Measurements from ENCODE around the gene KRTAP10-8.
"Not testable (repeated sequence)": the region's sequence is repeated elsewhere in the genome, so short reads cannot be mapped to it uniquely, and the experiment has no call there.

The KRTAP10-8 gene

DNA sequence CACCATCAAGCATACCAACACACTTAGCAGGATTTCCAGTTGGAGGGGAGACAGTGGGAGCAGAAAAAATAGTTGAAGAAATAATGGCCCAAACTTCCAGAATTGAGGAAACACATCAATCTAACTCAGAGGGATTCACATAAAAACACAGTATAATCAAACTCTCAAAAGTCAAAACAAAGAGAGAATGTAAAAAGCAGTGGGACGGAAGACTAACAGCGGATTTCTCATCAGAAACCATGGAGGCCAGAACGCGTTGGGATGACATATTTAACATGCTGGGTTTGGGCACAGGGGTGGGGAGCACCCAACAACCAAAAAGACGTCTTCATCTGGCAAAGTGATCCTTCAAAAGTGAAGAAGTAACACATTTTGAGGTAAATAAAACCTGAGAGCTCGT is 8.0 kb downstream of the KRTAP10-8 start:
- no peak for FAIRE-seq

DNA sequence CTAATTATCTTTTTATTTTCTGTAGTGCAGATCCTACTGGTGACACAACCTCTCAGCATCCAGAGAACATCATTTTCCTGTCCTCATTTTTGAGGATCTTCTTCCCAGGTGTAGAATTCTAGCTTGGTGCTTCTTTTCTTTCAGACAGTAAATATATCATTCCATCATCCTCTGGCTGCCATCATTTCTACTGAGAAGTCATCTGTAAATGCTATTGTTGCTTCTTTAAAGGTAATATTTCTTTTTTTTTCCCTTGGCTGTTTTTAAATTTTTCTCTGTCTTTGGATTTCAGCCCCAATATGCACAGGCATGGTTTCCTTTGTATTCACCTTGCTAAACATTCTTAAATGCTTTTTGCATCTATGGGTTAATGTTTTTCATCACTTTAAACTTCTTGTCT is 11.7 kb downstream of the KRTAP10-8 start:
- FAIRE-seq, result no peak

DNA sequence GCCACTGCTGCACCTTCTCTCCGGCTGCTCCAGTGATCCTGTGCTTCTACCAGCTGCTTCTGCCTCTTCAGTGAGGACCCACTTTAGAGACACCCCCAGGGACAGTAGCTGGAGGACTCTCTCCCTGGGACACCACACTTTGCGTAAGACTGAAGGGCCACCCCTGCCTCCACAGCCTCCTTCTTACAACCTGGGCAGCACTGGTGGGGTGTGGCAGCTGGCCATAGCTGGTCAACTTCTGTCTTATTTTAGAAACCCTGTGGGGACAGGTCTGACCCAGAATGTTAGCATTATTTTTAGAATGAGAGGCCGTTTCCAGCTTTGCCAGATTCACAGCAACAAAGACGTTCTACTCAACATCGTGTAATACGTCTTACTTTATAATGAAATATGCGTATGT is 13.9 kb downstream of the KRTAP10-8 start:
- no peak for FAIRE-seq

DNA sequence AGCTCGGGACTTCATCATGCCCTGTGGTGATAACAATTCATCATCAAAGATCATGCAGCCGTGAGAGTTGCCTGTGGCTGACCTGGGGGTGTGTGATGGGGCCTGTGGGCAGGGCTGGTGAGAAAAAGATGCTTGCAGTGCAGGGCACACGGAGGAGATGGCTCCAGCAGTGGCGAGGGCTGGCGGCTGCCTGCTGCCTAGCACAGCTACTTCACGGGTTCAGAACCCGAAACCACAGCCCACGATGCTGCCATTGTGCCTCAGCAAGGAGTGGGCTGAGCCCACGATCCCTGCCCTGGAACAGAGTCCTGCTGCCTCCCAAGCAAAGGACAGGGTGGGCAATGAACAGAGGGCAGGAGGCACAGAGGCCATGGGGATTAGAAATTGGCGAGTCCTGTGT is 14.4 kb downstream of the KRTAP10-8 start:
- no peak for FAIRE-seq

DNA sequence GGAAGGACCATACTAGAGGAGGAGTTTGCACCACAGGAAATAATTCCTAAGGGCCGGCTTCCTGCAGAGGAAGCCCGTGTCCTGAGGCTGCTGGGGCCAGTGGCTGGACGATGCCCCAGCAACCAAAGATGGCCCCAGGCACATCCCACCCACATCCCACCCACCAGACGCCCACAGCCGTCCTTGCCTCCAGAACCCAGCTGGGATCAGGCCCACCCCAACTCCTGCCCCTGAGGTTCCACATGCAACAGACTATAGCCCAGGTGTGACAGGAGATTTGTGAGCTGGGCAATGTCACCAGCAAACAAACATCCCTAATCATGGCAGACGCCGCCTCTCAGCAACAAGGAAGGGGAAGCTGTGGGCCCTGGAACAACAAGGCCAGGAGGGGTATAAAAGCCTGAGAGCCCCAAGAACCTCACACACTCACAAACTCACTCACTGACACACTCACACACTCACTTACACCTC is 14.8 kb downstream of the KRTAP10-8 start, which contains the start of gene KRTAP10-9:
Gene KRTAP10-9 (plus strand): TSS at position 421 of the 471 bp plus-strand sequence. CDS start 79 bp downstream, outside the sequence.
- no peak for FAIRE-seq

DNA sequence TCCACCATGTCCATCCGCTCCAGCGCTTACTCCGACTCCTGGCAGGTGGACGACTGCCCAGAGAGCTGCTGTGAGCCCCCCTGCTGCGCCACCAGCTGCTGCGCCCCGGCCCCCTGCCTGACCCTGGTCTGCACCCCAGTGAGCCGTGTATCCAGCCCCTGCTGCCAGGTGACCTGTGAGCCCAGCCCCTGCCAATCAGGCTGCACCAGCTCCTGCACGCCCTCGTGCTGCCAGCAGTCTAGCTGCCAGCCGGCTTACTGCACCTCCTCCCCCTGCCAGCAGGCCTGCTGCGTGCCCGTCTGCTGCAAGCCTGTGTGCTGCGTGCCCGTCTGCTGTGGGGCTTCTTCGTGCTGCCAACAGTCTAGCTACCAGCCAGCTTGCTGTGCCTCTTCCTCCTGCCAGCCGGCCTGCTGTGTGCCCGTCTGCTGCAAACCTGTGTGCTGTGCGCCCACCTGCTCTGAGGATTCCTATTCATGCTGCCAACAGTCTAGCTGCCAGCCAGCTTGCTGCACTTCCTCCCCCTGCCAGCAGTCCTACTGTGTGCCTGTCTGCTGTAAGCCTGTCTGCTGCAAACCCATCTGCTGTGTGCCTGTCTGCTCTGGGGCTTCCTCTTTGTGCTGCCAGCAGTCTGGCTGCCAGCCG is 15.4 kb downstream of the KRTAP10-8 start:
- not testable (repeated sequence) for FAIRE-seq

DNA sequence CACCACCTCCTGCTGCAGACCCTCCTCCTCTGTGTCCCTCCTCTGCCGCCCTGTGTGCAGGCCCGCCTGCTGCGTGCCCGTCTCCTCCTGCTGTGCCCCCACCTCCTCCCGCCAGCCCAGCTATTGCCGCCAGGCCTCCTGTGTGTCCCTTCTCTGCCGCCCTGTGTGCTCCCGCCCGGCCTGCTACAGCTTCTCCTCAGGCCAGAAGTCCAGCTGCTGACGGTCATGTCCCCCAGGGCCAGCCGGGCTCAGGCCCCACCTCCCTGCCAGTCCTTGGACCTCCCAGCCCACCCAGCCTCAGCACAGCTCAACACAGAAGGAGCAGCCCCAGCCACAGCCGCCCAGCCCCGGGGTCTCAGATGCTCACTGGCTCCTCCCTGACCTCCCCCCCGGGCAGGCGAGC is 16.0 kb downstream of the KRTAP10-8 start:
- not testable (repeated sequence) for FAIRE-seq

DNA sequence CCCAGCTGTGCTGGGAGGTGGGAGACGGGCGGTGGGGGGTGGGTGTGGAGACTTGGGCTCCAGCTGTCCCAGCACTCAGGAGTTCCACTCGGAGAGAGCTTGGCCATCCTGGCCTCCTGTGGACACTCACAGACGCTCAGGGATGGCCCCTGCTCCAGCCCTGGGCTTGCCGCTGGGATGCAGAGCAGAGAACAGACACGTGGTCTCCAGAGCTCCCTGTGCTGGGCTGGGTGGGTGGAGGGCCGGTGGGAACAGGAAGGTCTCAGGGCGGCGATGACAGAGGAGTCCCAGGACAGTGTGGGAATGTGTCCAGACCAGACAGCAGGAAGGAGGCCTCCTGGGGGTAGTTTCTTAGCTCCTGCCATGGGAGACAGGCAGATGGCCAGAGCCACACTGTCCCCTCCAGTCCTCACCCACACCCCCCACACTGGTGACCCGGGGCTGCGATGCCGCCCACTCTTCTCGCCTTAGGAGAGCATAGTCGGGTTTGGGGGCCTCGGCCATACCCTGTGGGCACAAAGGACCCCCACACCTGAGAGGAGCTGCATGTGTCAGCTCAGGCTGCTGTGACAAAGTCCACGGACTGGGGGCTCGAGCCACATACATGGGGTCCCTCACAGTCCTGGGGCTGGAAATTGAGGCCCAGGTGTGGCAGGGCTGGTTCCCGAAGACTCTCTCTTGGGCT is 17.0 kb downstream of the KRTAP10-8 start:
- no peak for FAIRE-seq

DNA sequence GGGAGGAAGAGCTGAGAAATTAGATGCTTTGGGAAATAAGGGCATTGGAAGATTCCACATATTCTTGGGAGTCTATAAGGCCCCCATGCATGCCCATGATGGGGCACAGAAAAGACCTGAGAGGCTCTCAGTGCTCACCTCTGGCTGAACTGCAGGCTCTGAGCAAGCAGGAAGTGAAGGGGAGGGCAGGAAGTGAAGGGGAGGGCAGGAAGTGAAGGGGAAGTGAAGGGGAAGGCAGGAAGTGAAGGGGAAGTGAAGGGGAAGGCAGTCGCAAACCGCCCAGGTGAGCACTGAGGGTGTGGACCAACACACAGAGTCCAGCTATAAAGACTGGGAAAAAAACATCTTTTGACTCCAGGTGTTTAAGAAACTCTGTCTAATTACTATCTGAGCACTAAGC is 18.6 kb downstream of the KRTAP10-8 start:
- no peak for FAIRE-seq

DNA sequence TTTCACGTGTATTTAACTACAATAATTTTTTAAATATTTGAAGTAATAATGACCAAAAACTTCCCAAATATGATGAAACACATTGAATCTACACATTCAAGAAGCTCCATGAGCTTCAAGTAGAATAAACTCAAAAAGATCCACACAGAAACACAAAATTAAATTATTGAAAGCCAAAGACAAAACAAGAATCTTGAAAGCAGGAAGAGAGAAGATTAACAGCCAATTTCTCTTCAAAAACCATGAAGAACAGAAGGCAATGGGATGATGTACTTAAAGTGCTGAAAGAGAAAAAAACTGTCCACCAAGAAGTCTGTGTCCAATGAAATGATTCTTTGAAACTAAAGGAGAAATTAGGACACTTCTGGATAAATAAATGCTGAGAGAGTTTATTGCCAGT is 20.2 kb downstream of the KRTAP10-8 start:
- FAIRE-seq, result no peak

DNA sequence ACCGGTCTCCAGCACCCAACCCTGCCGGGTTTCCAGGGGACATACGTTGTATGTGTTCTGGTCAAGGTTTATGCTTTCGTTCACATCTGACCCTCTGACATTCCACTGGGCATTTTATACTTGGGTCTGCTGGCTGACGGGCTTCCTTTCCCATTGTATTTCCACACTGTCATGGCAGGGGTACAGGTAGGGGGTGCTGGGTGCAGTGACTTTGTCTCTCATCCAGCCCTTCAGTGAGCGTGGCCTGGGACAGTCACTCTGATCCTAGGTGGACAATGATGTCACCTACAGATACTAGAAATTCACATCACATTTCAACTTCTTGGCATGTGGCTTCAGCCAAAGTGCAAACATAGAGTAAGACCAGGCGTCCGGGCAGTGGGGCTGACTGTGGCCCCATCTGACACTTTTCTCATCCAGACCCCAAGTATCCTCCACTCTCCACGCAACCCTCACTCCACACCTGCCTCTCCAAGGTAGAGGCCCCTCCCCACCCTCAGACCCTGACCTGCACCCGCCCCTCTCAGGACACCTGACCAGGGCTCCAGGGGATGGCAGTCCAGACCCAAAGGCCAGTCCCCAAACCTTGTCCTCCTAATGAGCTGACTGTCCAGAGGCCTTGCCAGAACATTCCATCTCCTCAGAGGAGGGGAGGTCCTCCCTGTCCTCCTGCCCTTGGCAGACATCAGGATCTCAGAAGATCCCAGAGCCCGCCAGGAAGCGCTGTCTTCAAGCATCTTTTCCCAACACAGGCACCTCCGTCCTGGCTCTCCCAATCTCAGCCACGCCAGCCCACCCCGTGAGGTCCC is 24.5 kb downstream of the KRTAP10-8 start:
- FAIRE-seq, result no peak

DNA sequence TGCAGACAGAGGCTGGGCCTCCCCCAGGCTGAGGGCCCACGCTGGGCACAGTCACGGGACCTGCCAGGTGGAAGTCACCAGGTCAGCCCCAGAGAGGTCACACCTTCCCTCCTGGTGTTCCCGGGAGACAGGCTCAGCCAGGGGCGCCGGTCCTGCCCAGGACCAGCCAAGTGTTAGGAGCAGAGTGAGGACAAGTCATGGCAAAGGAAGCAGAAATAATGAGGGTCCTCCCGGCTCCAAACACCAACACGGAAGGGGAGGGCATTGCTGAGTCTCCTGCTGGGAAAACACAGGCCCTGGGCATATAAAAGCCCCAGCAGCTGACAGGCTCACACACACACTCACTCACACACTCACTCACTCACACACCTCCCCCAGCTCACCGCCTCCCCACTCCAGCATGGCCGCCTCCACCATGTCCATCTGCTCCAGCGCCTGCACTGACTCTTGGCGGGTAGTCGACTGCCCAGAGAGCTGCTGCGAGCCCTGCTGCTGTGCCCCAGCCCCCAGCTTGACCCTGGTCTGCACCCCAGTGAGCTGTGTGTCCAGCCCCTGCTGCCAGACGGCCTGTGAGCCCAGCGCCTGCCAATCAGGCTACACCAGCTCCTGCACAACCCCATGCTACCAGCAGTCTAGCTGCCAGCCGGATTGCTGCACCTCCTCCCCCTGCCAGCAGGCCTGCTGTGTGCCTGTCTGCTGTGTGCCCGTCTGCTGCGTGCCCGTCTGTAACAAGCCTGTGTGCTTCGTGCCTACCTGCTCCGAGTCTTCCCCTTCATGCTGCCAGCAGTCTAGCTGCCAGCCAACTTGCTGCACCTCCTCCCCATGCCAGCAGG is 25.4 kb downstream of the KRTAP10-8 start, which contains the start of gene KRTAP10-10:
Gene KRTAP10-10 (plus strand): TSS at position 339 of the 833 bp plus-strand sequence. CDS start 62 bp downstream, at position 401.
- no peak for FAIRE-seq

DNA sequence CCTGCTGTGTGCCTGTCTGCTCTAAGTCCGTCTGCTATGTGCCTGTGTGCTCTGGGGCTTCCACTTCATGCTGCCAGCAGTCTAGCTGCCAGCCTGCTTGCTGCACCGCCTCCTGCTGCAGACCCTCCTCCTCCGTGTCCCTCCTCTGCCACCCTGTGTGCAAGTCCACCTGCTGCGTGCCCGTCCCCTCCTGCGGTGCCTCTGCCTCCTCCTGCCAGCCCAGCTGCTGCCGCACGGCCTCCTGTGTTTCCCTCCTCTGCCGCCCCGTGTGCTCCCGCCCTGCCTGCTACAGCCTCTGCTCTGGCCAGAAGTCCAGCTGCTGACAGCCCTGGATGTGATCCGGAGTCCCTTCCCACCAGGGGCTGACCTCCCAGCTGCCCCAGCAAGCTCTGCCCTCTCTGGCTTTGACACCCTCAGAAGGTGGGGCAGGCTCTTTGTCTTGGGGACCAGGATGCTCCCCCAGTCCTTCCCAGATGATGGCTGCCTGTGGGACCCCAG is 26.0 kb downstream of the KRTAP10-8 start:
- not testable (repeated sequence) for FAIRE-seq

DNA sequence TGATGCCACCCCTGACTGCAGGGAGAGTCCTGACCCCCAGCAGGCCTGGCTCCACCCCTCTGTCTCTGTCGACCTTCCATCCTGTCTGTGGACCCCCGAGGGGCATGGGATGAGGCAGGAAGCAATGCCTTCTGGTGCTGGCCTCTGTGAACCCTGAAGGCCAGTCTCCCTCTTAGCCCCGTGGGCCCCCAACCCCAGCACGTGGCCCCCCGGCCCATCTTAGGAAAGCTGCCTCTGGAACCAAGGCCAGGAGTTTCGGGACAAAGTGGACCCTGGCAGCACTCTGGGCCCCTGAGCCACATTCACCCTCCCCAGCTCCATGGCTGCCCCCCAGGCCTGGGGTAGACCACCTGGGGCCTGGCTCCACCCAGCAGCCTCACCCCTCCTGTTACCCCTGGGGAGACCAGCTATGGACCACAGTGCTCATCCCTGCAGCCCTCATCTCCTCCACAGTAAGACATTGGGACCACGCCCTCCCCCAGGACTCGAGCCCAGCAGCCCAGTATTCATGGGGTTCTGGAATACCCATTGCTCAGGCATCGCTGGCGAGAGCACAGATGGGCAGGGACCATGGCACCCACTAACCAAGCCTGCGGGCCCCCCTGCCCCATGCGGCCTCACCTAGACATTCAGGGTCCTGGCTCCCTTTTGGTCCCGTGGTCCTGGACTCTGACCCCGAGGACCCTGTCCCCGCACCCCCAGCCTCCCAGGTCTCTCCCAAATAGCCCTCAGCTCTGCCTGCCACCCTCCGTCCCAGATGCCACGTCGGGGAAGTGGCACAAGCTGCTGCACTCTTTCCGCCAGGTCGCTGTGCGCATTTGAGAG is 26.8 kb downstream of the KRTAP10-8 start:
- not testable (repeated sequence) for FAIRE-seq

DNA sequence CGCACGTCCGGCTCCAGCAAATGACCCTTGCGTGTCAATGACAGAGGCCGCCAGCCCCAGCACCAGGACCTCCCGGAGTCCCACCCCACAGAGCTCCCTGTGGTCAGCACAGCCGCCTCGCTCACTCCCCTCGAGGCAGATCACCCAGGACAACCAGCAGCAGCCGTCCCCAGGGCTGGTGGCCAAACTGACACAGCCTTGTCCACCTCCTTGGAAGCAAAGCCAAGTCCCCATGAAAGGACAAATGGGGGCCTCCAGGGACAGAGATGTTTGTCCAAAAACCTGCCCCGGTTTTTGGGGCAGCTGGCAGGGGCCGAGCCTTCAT is 27.4 kb downstream of the KRTAP10-8 start:
- no peak for FAIRE-seq

DNA sequence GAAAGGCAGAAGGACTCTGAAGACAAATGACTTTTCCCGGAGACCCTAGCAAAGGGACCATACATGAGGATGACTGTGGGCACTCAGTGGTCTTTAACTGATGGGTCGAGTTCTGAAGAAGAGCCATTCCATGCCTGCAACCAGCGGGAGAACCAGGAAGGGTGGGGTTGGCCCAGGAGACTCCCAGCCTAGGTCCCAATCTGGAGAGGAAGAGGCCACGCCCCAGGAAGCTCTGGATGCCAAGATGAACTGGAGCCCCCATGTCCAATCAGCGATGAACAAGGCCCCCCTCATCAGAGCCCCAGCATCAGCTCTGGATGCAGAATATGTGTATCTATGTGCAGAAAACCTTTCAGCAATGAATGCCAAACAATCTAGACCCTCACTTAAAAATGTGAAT is 28.9 kb downstream of the KRTAP10-8 start:
- FAIRE-seq, result no peak

DNA sequence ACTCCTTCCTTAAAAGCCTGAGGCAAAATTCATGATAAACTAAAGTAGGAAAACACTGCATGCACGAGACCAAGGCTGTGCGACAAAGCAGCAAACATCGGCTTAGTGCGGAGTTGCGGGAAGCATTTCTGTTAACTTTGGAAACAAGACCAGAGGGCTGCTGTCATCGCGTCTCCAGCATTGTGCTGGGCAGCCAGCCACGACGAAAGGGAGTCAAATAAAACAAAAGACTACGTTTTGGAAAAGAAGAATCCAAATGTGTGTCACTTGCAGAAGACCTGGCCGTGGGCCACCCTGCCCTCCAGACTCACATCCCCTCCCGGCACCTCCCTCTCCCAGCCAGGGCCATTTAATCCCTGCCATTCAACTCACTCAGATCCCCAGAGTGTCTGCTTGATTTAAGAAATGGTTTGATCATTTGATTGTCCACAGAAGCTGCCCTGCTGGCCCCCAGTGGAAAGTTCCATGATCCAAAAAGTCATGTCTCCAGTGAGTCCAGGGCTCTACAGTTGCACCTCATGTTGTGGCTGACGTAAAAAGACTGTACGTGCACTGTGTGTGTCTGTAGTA is 31.9 kb downstream of the KRTAP10-8 start:
- FAIRE-seq, result no peak

DNA sequence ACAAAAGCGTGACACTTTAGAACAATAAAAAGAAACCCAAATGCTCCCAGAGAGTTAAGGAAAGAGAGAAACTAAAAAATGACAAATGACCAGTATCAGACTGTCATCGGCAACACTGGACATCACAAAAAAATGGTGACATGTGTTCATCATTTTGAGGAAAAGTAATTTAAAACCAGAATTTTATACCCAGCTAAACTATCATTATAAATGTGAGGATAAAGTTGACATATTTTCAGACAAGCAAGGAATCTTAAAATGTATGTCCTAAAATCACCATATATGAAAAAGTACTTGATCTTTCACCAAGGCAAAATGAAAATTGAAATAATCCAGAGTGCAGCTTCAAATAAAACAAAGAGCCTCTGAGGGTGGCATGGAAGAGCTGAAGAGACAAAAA is 33.0 kb downstream of the KRTAP10-8 start:
- FAIRE-seq, result no peak

DNA sequence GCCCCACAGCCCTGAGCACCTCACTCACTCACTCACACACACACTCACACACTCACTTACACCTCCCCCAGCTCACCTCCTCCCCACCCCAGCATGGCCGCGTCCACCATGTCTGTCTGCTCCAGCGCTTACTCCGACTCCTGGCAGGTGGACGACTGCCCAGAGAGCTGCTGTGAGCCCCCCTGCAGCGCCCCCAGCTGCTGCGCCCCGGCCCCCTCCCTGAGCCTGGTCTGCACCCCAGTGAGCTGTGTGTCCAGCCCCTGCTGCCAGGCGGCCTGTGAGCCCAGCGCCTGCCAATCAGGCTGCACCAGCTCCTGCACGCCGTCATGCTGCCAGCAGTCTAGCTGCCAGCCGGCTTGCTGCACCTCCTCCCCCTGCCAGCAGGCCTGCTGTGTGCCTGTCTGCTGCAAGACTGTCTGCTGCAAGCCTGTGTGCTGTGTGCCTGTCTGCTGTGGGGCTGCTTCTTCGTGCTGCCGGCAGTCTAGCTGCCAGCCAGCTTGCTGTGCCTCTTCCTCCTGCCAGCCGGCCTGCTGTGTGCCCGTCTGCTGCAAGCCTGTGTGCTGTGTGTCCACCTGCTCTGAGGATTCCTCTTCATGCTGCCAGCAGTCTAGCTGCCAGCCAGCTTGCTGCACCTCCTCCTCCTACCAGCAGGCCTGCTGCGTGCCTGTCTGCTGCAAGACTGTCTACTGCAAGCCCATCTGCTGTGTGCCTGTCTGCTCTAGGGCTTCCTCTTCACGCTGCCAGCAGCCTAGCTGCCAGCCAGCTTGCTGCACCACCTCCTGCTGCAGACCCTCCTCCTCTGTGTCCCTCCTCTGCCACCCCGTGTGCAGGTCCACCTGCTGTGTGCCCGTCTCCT is 34.7 kb downstream of the KRTAP10-8 start, which contains the start of gene KRTAP10-11:
Gene KRTAP10-11 (plus strand): TSS at position 49 of the 856 bp plus-strand sequence. CDS start 45 bp downstream, at position 94.
- FAIRE-seq, result not testable (repeated sequence)

DNA sequence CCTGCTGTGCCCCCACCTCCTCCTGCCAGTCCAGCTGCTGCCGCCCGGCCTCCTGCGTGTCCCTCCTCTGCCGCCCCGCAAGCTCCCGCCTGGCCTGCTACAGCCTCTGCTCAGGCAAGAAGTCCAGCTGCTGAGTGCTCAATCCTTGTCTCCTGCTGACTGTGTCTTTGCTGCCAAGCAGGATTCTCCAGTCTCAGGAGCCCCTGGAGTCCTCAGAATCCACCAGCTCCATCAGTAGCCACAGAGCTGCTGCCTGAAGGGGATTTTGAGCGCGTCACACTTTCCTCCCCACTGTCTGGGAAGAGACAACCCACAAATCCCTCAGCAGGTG is 35.3 kb downstream of the KRTAP10-8 start:
- FAIRE-seq, result no peak
